NCI-H748 (cell line): ENCODE results near the gene STARD9.
"Not testable (repeated sequence)": the region's sequence is repeated elsewhere in the genome, so short reads cannot be mapped to it uniquely, and the experiment has no call there.

Source experiments
- DNase-seq: peaks from one replicate; lab custom pipeline; 2025; ENCODE audit not compliant: unreplicated experiment; lab: John Stamatoyannopoulos, UW

Gene STARD9

GRCh38 chr15:42584031-42584765, 8.8 kb downstream of the STARD9 start:
- DNase-seq, result no peak

DNA sequence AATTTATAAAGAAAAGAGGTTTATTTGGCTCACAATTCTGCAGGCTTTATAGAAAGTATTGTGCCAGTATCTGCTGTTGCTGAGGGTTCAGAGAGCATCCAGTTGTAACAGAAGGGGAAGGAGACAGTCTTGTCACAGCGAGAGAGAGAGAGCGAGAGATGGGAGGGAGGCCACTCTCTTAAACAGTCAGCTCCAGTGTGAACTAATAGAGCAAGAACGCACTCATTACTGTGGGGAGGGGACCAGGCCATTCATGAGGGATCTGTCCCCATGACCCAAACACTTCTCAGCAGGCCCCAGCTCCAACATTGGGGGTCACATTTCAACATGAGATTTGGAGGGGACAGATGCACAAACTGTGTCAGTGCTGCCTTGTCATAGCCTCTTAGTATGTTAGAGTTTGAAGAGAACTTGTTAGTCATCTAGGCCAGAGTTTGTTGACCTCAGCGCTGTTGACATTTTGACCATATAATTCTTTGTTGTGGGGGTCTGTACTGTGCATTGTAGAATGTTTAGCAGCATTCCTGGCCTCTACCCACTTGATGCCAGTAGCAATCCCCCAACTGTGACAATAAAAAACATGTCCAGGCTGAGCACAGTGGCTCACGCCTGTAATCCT, 15.3 kb downstream of the STARD9 start:
- DNase-seq, result no peak

DNA sequence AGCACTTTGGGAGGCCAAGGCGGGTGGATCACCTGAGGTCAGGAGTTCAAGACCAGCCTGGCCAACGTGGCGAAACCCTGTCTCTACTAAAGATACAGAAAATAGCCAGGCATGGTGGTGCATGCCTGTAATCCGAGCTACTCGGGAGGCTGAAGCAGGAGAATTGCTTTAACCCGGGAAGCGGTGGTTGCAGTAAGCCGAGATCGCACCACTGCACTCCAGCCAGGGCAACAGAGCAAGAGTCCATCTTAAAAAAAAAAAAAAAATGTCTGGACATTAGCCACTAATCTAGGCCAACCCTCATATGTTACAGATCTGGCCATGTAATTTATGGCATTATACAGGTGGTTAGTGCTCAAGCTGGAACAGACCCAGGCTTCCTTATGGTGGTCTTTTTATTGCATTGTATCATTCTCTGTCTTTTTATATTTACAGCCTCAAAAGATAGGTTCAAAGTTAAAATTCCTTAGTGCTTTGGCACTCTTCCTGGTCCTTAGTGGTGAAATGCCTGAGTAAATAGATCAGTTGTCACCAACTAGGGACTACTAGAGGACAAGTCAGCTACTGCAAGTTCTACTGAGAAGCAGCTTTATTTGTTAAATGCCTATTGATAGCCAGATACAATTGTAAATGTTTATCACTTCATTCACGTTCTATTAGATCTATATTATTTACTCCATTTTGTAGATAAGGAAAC, 16.0 kb downstream of the STARD9 start:
- no peak for DNase-seq

DNA sequence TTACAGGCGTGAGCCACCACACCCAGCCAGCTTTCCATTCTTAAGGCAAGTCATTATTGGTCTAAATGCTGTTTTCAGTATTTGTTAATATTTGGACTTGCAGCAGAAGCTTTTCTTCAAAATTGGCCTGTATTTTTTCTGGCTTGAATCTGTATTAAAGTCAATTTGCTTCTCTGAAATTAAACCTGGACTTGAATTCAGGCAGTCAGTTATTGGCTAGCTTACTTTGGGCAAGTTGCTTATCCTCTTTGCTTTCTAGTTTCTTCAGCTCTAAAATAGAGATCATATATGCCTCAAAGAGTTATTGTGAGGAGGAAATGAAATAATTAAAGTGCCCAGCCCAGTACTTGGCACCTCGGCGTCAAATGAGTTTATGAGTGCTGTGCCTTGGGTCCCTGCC, 17.3 kb downstream of the STARD9 start:
- no peak for DNase-seq

DNA sequence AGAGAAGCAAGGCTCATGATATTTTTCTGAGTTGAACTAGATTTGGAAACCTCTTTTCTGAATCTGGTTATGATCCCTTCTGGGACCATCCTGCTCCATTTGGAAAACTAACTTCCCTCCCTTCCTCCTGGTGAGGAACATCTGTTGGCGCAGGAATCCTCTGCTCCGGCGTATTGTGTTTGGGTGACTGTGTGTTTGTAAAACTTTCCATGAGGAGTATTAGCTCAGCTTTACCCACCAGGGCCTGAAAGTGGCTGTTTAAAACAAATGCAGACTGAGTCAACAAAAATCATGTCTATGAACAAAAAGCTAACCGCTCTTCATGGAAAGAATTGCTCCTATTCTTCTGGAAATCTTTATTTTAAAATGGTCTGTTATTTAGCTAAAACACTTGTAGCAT, 17.7 kb downstream of the STARD9 start:
- no peak for DNase-seq

- DNase-seq, result no peak
These were observed 18.7 kb downstream of the STARD9 start for GRCh38 chr15:42594095-42594494.

- DNase-seq, result no peak
These were observed 20.3 kb downstream of the STARD9 start for GRCh38 chr15:42595626-42596240.

DNA sequence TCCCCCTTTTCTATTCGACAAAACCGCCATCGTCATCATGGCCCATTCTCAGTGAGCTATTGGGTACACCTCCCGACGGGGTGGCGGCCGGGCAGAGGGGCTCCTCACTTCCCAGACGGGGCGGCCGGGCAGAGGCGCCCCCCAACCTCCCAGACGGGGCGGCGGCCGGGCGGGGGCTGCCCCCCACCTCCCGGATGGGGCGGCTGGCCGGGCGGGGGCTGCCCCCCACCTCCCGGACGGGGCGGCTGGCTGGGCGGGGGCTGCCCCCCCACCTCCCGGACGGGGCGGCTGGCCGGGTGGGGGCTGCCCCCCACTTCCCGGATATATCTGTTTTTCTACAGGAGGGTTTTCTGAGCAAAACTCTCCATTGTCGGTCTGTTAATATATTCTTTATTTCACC, 25.9 kb downstream of the STARD9 start:
- DNase-seq, result not testable (repeated sequence)

GRCh38 chr15:42602501-42602900, 27.1 kb downstream of the STARD9 start:
- DNase-seq, result no peak

DNA sequence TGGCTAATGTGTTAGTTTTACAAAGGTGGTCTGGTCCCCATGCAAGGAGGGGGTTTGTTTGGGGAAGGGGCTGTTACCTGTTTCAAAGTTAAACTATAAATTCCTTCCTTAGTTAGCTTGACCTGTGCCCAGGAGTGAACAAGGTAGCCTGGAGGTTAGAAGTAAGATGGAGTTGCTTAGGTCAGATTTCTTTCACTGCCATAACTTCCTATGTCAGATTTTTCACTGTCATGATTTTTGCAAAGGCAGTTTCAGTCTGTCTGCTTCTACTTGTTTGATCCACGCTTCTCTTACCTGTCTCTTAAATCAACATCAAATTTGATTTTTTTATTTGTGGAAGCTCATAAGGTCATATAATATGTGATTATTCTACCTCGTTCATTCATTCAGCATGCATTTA, 28.6 kb downstream of the STARD9 start:
- no peak for DNase-seq

GRCh38 chr15:42604894-42605744, 29.7 kb downstream of the STARD9 start:
- no peak for DNase-seq

- DNase-seq, result no peak
These were observed 30.4 kb downstream of the STARD9 start for GRCh38 chr15:42605796-42606195.

DNA sequence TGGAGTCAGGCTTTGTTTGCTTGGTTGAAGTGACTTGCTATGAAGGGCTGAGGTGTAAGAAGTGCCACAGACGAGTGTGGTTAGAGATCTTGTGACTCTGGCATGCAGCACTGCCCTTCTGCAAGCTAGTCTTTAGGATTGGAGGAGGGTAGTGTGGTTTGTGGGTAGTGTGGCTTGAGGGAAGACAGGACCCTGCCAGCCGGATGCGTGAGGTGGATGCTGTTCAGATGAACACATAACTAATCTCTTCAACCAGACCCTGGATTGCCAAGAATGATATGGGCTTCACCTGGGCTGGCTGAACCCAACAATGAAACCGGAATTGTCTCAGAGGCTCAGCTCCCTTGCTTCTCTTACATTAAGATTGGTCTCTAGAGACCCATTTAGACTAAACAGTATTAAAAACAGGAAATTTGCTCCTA, 32.7 kb downstream of the STARD9 start:
- DNase-seq, result no peak

GRCh38 chr15:42608752-42609488, 33.5 kb downstream of the STARD9 start:
- no peak for DNase-seq

GRCh38 chr15:42611532-42611931, 36.1 kb downstream of the STARD9 start:
- DNase-seq, result no peak

- DNase-seq, result no peak
These were observed 37.0 kb downstream of the STARD9 start for GRCh38 chr15:42612367-42612912.

DNA sequence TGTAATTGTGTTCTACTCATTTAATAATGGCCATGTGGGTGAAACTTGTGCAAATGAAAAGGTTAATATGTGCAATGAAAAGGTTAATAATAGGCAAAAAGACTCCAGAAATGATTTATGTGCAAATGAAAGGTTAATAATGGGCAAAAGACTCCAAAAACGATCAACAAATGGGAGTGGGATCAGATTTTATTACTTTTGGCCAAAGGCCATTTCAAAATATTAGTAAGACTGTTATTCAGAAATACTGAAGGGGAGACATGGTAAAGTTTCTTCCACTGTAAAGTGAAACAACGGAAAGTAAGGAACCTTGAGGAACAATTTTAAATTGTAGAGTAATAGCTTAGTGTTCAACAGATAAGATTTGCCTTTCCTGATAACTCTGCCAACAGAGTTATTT, 40.7 kb downstream of the STARD9 start:
- DNase-seq, result no peak

DNA sequence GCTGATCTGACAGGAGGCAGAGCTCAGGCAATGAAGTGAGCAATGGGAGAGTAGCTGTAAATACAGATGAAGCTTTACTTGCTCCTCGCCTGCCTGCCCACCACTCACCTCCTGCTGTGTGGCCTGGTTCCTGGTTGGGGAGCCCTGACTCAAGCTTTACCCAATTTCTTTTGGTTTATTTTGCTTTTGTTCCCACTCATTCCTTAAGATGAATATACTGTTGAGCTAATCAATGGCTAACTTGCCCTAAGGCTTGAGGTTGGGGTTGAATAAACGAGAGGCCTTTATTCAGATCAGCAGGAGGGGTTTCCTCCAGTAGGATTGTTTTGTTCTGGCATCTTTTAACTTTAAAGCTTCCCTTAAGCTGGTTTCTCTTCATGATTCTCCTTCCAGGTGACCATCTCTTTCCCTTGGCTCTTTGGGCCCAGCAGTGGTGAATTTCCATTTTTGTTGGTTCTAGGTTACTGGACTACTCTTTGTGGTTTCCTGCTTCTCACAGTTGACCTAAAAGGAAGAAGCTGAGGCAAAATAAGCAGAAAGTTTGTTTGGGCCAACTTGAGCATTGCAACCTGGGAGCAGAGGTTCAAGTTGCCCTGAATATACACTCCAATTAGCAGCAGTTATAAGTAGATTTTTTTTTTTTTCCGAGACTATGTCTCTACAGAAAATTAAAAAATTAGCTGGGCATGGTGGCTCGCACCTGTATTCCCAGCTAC, 44.4 kb downstream of the STARD9 start:
- DNase-seq, result no peak

- no peak for DNase-seq
These were observed 46.0 kb downstream of the STARD9 start for GRCh38 chr15:42621386-42621785.
